A673 (cell line): ENCODE data around the gene EDNRA.

ENCODE experiments used
- CTCF ChIP-seq: fragments of 300-800, 200-600 bp; sonication (generic); conservative IDR thresholded peaks from 2 replicates; pipeline ENCODE4 v1.5.1; 2017; ENCODE audit warnings: low read depth, mild to moderate bottlenecking, antibody characterized with exemption, low read length, moderate library complexity, mixed read lengths
- EZH2 ChIP-seq: fragments of 200-600 bp; sonication (generic); IDR thresholded peaks from 2 replicates; pipeline ENCODE4 v1.6.1; 2017; ENCODE audit warnings: borderline replicate concordance, low read depth, mild to moderate bottlenecking, mixed read lengths, antibody characterized with exemption, low read length; ENCODE audit not compliant: poor library complexity, severe bottlenecking

DNA sequence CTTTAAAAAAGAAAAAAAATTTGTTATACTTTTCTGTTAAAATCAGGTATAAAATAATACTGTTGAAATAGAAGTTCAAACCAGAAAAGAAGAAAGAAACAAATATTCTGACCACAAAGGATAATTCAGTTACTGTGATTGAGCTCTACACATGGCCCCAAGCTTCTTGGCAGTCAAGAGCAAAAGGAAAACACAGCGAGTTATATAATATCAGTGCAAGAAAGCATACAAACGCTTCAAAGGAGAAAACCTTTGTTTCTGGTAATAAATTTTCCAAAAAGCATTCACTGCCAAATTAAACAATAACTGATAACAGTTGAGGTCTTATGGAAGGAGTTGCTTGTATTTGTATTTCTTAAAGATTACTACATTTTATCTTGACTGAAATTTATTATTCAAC is 40.5 kb upstream of the EDNRA start:
- no peak for TF ChIP-seq CTCF
- TF ChIP-seq EZH2, result no peak
